ENCODE results near the gene CUBN.

DNA sequence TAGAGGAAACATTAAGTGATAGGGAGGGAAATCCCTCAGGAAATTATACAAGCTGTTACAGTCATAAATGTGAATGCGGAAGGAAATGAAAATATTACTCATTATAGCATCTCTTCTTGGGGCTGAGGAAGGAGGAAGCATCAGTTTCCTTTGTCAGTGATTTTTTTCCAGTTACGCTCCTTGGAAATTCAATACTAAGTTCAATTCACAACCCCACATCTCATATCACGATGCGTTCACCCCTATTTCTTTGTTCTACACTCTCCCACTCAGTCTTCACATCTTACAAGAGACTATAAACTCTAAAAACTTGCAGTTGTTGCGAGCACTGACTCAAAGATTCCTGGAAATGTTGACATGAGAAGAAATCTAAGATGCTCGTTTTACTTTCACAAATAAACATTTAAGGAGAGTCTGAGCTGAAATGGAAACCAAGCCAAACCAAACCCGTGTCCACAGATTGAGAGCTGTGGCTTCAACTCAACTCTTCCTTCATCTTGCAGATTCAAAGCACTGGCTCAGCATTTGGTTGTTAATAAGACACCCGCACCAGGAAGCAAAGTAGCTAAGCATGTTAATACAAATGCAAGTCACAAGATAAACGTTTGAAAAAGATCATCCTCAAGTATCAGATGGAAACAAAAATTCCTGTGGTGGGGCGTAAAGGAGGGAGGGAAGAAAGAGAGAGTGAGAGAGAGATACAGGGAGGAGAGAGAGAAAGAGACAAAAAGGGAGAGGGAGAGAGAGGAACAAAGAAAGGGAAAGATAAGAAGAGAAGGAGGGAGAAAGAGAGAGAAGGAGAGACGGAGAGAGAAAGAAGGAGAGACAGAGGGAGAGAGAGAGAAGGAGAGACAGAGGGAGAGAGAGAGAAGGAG is 162.4 kb downstream of the CUBN start:
- TF ChIP-seq, protein P1, sequence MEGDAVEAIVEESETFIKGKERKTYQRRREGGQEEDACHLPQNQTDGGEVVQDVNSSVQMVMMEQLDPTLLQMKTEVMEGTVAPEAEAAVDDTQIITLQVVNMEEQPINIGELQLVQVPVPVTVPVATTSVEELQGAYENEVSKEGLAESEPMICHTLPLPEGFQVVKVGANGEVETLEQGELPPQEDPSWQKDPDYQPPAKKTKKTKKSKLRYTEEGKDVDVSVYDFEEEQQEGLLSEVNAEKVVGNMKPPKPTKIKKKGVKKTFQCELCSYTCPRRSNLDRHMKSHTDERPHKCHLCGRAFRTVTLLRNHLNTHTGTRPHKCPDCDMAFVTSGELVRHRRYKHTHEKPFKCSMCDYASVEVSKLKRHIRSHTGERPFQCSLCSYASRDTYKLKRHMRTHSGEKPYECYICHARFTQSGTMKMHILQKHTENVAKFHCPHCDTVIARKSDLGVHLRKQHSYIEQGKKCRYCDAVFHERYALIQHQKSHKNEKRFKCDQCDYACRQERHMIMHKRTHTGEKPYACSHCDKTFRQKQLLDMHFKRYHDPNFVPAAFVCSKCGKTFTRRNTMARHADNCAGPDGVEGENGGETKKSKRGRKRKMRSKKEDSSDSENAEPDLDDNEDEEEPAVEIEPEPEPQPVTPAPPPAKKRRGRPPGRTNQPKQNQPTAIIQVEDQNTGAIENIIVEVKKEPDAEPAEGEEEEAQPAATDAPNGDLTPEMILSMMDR (IDR thresholded peaks at IDR 0.05; ENCODE audit: insufficient read depth, low read length) = no peak
- TF ChIP-seq POLR2AphosphoS5 (IDR thresholded peaks at IDR 0.05; ENCODE audit: low read depth) = no peak
- TF ChIP-seq, protein P2, sequence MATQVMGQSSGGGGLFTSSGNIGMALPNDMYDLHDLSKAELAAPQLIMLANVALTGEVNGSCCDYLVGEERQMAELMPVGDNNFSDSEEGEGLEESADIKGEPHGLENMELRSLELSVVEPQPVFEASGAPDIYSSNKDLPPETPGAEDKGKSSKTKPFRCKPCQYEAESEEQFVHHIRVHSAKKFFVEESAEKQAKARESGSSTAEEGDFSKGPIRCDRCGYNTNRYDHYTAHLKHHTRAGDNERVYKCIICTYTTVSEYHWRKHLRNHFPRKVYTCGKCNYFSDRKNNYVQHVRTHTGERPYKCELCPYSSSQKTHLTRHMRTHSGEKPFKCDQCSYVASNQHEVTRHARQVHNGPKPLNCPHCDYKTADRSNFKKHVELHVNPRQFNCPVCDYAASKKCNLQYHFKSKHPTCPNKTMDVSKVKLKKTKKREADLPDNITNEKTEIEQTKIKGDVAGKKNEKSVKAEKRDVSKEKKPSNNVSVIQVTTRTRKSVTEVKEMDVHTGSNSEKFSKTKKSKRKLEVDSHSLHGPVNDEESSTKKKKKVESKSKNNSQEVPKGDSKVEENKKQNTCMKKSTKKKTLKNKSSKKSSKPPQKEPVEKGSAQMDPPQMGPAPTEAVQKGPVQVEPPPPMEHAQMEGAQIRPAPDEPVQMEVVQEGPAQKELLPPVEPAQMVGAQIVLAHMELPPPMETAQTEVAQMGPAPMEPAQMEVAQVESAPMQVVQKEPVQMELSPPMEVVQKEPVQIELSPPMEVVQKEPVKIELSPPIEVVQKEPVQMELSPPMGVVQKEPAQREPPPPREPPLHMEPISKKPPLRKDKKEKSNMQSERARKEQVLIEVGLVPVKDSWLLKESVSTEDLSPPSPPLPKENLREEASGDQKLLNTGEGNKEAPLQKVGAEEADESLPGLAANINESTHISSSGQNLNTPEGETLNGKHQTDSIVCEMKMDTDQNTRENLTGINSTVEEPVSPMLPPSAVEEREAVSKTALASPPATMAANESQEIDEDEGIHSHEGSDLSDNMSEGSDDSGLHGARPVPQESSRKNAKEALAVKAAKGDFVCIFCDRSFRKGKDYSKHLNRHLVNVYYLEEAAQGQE (IDR thresholded peaks at IDR 0.05; ENCODE audit: insufficient replicate concordance, low read depth) = no peak
- no peak for TF ChIP-seq GABPA (IDR thresholded peaks at IDR 0.05; ENCODE audit: low read depth)
- no peak for TF ChIP-seq SPI1 (IDR thresholded peaks at IDR 0.05; ENCODE audit: borderline replicate concordance, low read depth)
